OCI-LY7 (cell line): ENCODE results near the gene NCAPH2. TPM values are rescaled to one million over a fixed set of nuclear protein-coding genes. Genes with fewer than 3 reads are reported as not detected.

Experiments used
- BruUV-seq: library from RNA; stranded (reverse); fragments of 400-500 nt; replicated peaks from 2 replicates; lab custom pipeline; 2021; lab: Mats Ljungman, UMichigan
- CTCF ChIA-PET: fragments of 300-600 bp; sonication (Branson Sonifier 250); formaldehyde crosslinking; loops from one replicate; lab custom pipeline; 2022; ENCODE audit warnings: antibody characterized with exemption; ENCODE audit not compliant: unreplicated experiment; lab: Charles Lee
- POLR2A ChIA-PET: fragments of 300-600 bp; sonication (Branson Sonifier 250); formaldehyde crosslinking; loops from one replicate; lab custom pipeline; 2022; ENCODE audit warnings: antibody characterized with exemption; lab: Charles Lee
- DNase-seq: peaks from one replicate; pipeline ENCODE4 v3.0.0-alpha.2; 2015; ENCODE audit warnings: low spot score
- H2AFZ ChIP-seq: fragments of 200-600 bp; sonication (generic), shearing (Covaris generic); 2 replicates; pipeline ENCODE4 v1.6.1; 2014; ENCODE audit warnings: mild to moderate bottlenecking, antibody characterized with exemption, low read length, moderate library complexity
- H3K27ac ChIP-seq: fragments of 200-600 bp; sonication (generic); 2 replicates; pipeline ENCODE4 v1.5.1; 2014; ENCODE audit warnings: mixed run types, low read depth, mild to moderate bottlenecking, moderate library complexity, low read length, inconsistent platforms; ENCODE audit not compliant: poor library complexity, severe bottlenecking
- H3K36me3 ChIP-seq: fragments of 200-600 bp; sonication (generic); 2 replicates; pipeline ENCODE4 v1.6.1; 2014; ENCODE audit warnings: mild to moderate bottlenecking, antibody characterized with exemption, low read length, moderate library complexity, mixed read lengths; ENCODE audit not compliant: insufficient read depth
- H3K4me1 ChIP-seq: fragments of 200-600 bp; sonication (generic); 2 replicates; pipeline ENCODE4 v1.5.1; 2014; ENCODE audit warnings: mild to moderate bottlenecking, low read length; ENCODE audit not compliant: insufficient read depth, poor library complexity, severe bottlenecking
- H3K4me2 ChIP-seq: fragments of 200-600 bp; sonication (generic); 2 replicates; pipeline ENCODE4 v1.6.1; 2014; ENCODE audit warnings: mild to moderate bottlenecking, low read length
- H3K4me3 ChIP-seq: fragments of 200-600 bp; sonication (generic); 2 replicates; pipeline ENCODE4 v1.5.1; 2014; ENCODE audit warnings: mild to moderate bottlenecking, low read depth, low read length; ENCODE audit not compliant: poor library complexity, severe bottlenecking
- H3K79me2 ChIP-seq: fragments of 200-600 bp; sonication (generic); 2 replicates; pipeline ENCODE4 v1.6.1; 2016; ENCODE audit warnings: low read depth, mild to moderate bottlenecking, low read length, moderate library complexity, mixed read lengths; ENCODE audit not compliant: insufficient read depth
- H3K9me2 ChIP-seq: fragments of 200-600 bp; sonication (generic); 2 replicates; pipeline ENCODE4 v1.6.1; 2016; ENCODE audit warnings: mild to moderate bottlenecking, low read length, mixed read lengths; ENCODE audit not compliant: insufficient read depth
- H3K9me3 ChIP-seq: fragments of 200-600 bp; sonication (generic); 2 replicates; pipeline ENCODE4 v1.6.1; 2014; ENCODE audit warnings: mild to moderate bottlenecking, mixed run types, low read length, mixed read lengths
- H4K20me1 ChIP-seq: fragments of 200-600 bp; sonication (generic); 2 replicates; pipeline ENCODE4 v1.6.1; 2014; ENCODE audit warnings: mild to moderate bottlenecking, antibody characterized with exemption, low read length, moderate library complexity, mixed read lengths; ENCODE audit not compliant: insufficient read depth
- CTCF ChIP-seq: fragments of 200-600 bp; sonication (generic); conservative IDR thresholded peaks from 2 replicates; pipeline ENCODE4 v1.5.1; 2014; ENCODE audit warnings: mild to moderate bottlenecking, antibody characterized with exemption, low read length, moderate library complexity, mixed read lengths
- EZH2phosphoT487 ChIP-seq: fragments of 200-600 bp; sonication (generic); IDR thresholded peaks from 2 replicates; pipeline ENCODE4 v1.6.1; 2018; ENCODE audit warnings: low read depth, borderline replicate concordance, mild to moderate bottlenecking, mixed run types, antibody characterized with exemption, low read length, moderate library complexity, mixed read lengths
- intact Hi-C: fragments of 100-400 bp; cut with micrococcal nuclease; formaldehyde crosslinking; loops from one replicate; pipeline ENCODE4 v1.10.0; 2022; ENCODE audit not compliant: unreplicated experiment
- total RNA-seq, 2 experiments: library from RNA; depleted of rRNA in 1 of 2; stranded (reverse); fragments of >200 nt in 1 of 2; shearing (Covaris generic) in 1 of 2; gene quantifications; 2 replicates each; pipeline ENCODE4 v1.2.3, GENCODE V29; 2014 to 2022

Gene NCAPH2
- total RNA-seq, 2 experiments from 2014 or later: 126 to 129 TPM

- Histone ChIP-seq H3K79me2 (peaks cover 4% of the 10 kb centered on the region; the same call in 1 of the 2 replicates), H3K4me2 (no peak overlapping the region), H3K27ac (no peak overlapping the region), H3K4me3 (no peak overlapping the region), H3K36me3 (peaks cover 84% of the 10 kb centered on the region), H3K4me1 (peaks cover 10% of the 10 kb centered on the region), H3K9me3 (no peaks in the 10 kb centered on the region), H4K20me1 (no peaks in the 10 kb centered on the region), H3K9me2 (no peaks in the 10 kb centered on the region), H2AFZ (no peak overlapping the region)
- CTCF ChIA-PET: no interaction called here
- intact Hi-C loops: no loop called here
- POLR2A ChIA-PET: interaction anchor here (0.5 kb wide), 1 partner anchor 39 kb away, joined by 4 read pairs; no protein-coding TSS in a partner anchor
- no peak for TF ChIP-seq EZH2phosphoT487
- TF ChIP-seq CTCF: no peak
- no TSS peak for BruUV-seq
- no peak for DNase-seq
Measured at GRCh38 chr22:50521710-50522109, 13.7 kb downstream of the NCAPH2 start.

- Histone ChIP-seq H2AFZ (no peak overlapping the region), H3K36me3 (peaks cover 78% of the 10 kb centered on the region), H3K4me2 (no peak overlapping the region), H3K79me2 (peaks cover 4% of the 10 kb centered on the region; the same call in 1 of the 2 replicates), H3K4me3 (no peak overlapping the region), H3K9me3 (no peaks in the 10 kb centered on the region), H3K27ac (no peak overlapping the region), H4K20me1 (no peaks in the 10 kb centered on the region), H3K9me2 (no peaks in the 10 kb centered on the region), H3K4me1 (peaks cover 13% of the 10 kb centered on the region)
- intact Hi-C loops: no loop called here
- TF ChIP-seq CTCF: no peak
- no peak for TF ChIP-seq EZH2phosphoT487
- no peak for DNase-seq
- CTCF ChIA-PET: interaction anchor here (0.5 to 0.6 kb wide), 3 partner anchors 11 to 49 kb away, joined by 3 to 9 read pairs (median 5); no protein-coding TSS in a partner anchor
- POLR2A ChIA-PET: interaction anchor here (0.6 to 1.3 kb wide), 3 partner anchors 14 to 597 kb away, joined by 3 to 4 read pairs (median 4); partner anchors contain the start of genes LMF2 and NCAPH2
- no TSS peak for BruUV-seq
Measured at GRCh38 chr22:50522208-50522805, 14.3 kb downstream of the NCAPH2 start.
